K562 (cell line): ENCODE data around the gene ZNF318. TPM values are rescaled to one million over a fixed set of nuclear protein-coding genes. Genes with fewer than 3 reads are reported as not detected.
A peak's percentile ranks its signal among the peaks of the same experiment; 100 is the strongest.

Experiments
- ADNP ChIP-seq: fragments of 200-800 bp; sonication (Bioruptor generic); IDR thresholded peaks from 2 replicates; pipeline ENCODE4 v1.6.1; 2016; ENCODE audit warnings: missing genetic modification characterization, missing compliant biosample characterization
- ATF3 ChIP-seq, 2 experiments: fragments of 450-650 bp in 1 of 2; sonication (generic) in 1 of 2; formaldehyde crosslinking in 1 of 2; IDR thresholded peaks in 1 of 2; conservative IDR thresholded peaks in 1 of 2; 2 replicates each; pipeline versions ENCODE4 v1.6.1 to v1.8.1; 2016 to 2023; ENCODE audit warnings: mild to moderate bottlenecking in 2 of 2, moderate library complexity in 2 of 2, inconsistent platforms in 1 of 2, missing genetic modification reagents in 1 of 2
- ATF7 ChIP-seq: fragments of 450-650 bp; IDR thresholded peaks from 2 replicates; pipeline ENCODE4 v1.7.1; 2014; ENCODE audit warnings: mild to moderate bottlenecking, moderate library complexity
- CHD1 ChIP-seq: fragments of 200-600 bp; sonication (generic); IDR thresholded peaks from one replicate; pipeline ENCODE4 v1.6.1; 2012; ENCODE audit warnings: mild to moderate bottlenecking, moderate library complexity, low read length, inconsistent platforms
- FOXA1 ChIP-seq: fragments of 450-650 bp; IDR thresholded peaks from 2 replicates; pipeline ENCODE4 v1.6.1; 2016; ENCODE audit warnings: mild to moderate bottlenecking, borderline replicate concordance
- FOXJ2 ChIP-seq: fragments of 200-800 bp; sonication (Bioruptor generic); IDR thresholded peaks from 2 replicates; pipeline ENCODE4 v1.6.1; 2016; ENCODE audit warnings: missing genetic modification characterization, missing compliant biosample characterization
- FOXM1 ChIP-seq, 2 experiments: fragments of 450-650 bp in 1 of 2; sonication (generic) in 1 of 2; formaldehyde crosslinking in 1 of 2; IDR thresholded peaks; 2 replicates each; pipeline versions ENCODE4 v1.6.1 to v1.9.0; 2017 to 2022; ENCODE audit warnings: low read depth in 2 of 2, mild to moderate bottlenecking in 2 of 2, missing genetic modification reagents in 1 of 2, moderate library complexity in 1 of 2
- HDAC6 ChIP-seq: IDR thresholded peaks from 2 replicates; pipeline ENCODE4 v1.6.1; 2012; ENCODE audit warnings: low read depth, mild to moderate bottlenecking, control low read depth, inconsistent platforms, low read length, moderate library complexity
- HMGN3 ChIP-seq: IDR thresholded peaks from 2 replicates; pipeline ENCODE4 v1.6.1; 2011; ENCODE audit warnings: borderline replicate concordance, low read depth, mild to moderate bottlenecking, mixed read lengths, low read length; ENCODE audit not compliant: insufficient read length; ENCODE audit errors: extremely low read depth
- KLF10 ChIP-seq: fragments of 250-450 bp; sonication (Bioruptor Pico); IDR thresholded peaks from 2 replicates; pipeline ENCODE4 v1.6.1; 2021; ENCODE audit warnings: matching md5 sums
- MAZ ChIP-seq, 2 experiments: fragments of 450-650 bp in 1 of 2; sonication (generic) in 1 of 2; formaldehyde crosslinking; IDR thresholded peaks in 1 of 2; conservative IDR thresholded peaks in 1 of 2; 2 replicates each; pipeline versions ENCODE4 v1.4.0 to v1.5.0; 2020; ENCODE audit warnings: mild to moderate bottlenecking in 1 of 2, missing genetic modification reagents in 1 of 2
- NRF1 ChIP-seq, 2 experiments: fragments of 450-650 bp; IDR thresholded peaks in 1 of 2; conservative IDR thresholded peaks in 1 of 2; 2 replicates each; pipeline ENCODE4 v1.6.1; 2014; ENCODE audit warnings: mild to moderate bottlenecking in 2 of 2
- RBM22 ChIP-seq: fragments of 200-400 bp; formaldehyde crosslinking; IDR thresholded peaks from 2 replicates; pipeline ENCODE4 v1.6.1; 2018; ENCODE audit warnings: low read length, low read depth; ENCODE audit not compliant: poor library complexity, severe bottlenecking
- TGIF2 ChIP-seq: sonication (generic); formaldehyde crosslinking; IDR thresholded peaks from 2 replicates; pipeline ENCODE4 v1.8.1; 2022; ENCODE audit warnings: mild to moderate bottlenecking, missing genetic modification reagents, moderate library complexity
- ZNF12 ChIP-seq: sonication (generic); formaldehyde crosslinking; IDR thresholded peaks from 2 replicates; pipeline ENCODE4 v1.4.0; 2020; ENCODE audit warnings: mild to moderate bottlenecking, missing genetic modification reagents
- ZNF347 ChIP-seq: fragments of 450-650 bp; formaldehyde crosslinking; IDR thresholded peaks from 2 replicates; pipeline ENCODE4 v1.4.0; 2020; ENCODE audit warnings: low read depth, mild to moderate bottlenecking, moderate library complexity
- polyA plus RNA-seq, 8 experiments: library from polyadenylated mRNA; depleted of rRNA in 4 of 8; stranded (reverse) in 5 of 8; unstranded in 3 of 8; fragments of >200 nt; fragmentation: Nextera tagmentation in 2 of 8; fragmentation: Illumina TruSeq in 1 of 8; extraction: Ambion mirVana in 2 of 8; extraction: Trizol in 1 of 8; gene quantifications; 2 replicates each; pipeline versions ENCODE4 v1.2.1 to v1.2.3, GENCODE V29; 2011 to 2014; ENCODE audit warnings: inconsistent platforms in 1 of 8, missing spikeins in 1 of 8
- total RNA-seq, 7 experiments: library from RNA; depleted of rRNA in 6 of 7; stranded (reverse); fragments of >200 nt in 6 of 7; fragmentation: Illumina TruSeq in 2 of 7; extraction: Trizol in 2 of 7; gene quantifications; 2 replicates each; pipeline versions ENCODE4 v1.2.1 to v1.2.3, GENCODE V29; 2011 to 2021; ENCODE audit warnings: low replicate concordance in 1 of 7
- TF ChIP-seq, protein P1 (sequence below): fragments of 200-800 bp; sonication (Bioruptor generic); IDR thresholded peaks from 2 replicates; pipeline ENCODE4 v1.6.1; 2017; ENCODE audit warnings: missing genetic modification characterization, missing compliant biosample characterization

ZNF318 gene
- total and polyA plus RNA-seq, 9 of the 15 experiments (the other 6 are each of a cell fraction or from before 2014, with no cell fraction given), result 3.2 to 19.0 (median 9.2) TPM

DNA sequence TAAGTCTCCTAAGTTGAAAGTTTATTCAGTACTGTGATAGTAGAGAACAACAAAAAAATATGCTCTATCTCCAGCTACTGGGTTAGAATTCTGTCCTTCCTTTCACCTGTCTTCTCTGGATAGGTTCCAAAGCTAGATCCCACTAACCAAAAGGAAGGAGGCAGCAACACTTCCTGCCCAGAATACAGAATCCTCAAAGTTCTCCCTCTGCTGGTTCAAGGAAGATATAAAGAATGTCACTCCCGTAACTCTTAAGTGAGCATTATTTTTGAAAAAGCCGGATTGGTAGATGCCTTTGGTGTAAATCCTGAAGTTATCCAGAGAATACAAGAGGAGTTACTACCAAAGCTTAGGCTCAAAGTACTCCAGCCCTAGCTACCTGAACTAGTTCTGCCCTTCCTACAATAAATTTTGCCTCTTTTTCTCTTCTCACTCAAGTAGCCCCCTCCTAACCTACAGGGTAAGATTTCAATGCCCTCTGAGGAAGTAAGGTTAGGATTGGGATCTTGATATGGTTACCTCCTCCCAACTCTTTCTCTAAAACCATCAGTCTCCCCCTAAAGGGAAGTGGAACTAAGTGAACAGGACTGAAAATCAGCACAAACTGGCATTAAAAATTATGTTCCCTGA is 34.9 kb downstream of the ZNF318 start (continued):
- TF ChIP-seq, protein P1, sequence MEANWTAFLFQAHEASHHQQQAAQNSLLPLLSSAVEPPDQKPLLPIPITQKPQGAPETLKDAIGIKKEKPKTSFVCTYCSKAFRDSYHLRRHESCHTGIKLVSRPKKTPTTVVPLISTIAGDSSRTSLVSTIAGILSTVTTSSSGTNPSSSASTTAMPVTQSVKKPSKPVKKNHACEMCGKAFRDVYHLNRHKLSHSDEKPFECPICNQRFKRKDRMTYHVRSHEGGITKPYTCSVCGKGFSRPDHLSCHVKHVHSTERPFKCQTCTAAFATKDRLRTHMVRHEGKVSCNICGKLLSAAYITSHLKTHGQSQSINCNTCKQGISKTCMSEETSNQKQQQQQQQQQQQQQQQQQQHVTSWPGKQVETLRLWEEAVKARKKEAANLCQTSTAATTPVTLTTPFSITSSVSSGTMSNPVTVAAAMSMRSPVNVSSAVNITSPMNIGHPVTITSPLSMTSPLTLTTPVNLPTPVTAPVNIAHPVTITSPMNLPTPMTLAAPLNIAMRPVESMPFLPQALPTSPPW (CRISPR knock-in tag), result no peak
- no peak for TF ChIP-seq ZNF12
- no peak for TF ChIP-seq FOXA1
- TF ChIP-seq ATF3 (IDR thresholded peaks at IDR 0.05), result no peak
- no peak for TF ChIP-seq ATF3 (CRISPR knock-in tag; conservative IDR thresholded peaks at IDR 0.05)
- no peak for TF ChIP-seq CHD1
- 0 out of 2 replicates have a peak, but pooled peaks have one; percentile 12 for TF ChIP-seq ATF7
- no peak for TF ChIP-seq FOXM1 (IDR thresholded peaks at IDR 0.05; ENCODE audit: low read depth)
- no peak for TF ChIP-seq FOXM1 (CRISPR knock-in tag; IDR thresholded peaks at IDR 0.05; ENCODE audit: low read depth)
- no peak for TF ChIP-seq NRF1 (conservative IDR thresholded peaks at IDR 0.05 in 1 of 2, IDR thresholded peaks at IDR 0.05 in 1 of 2)
- no peak for TF ChIP-seq FOXJ2 (tag)
- no peak for TF ChIP-seq HMGN3
- TF ChIP-seq KLF10 (CRISPR knock-in tag), result no peak
- TF ChIP-seq HDAC6, result no peak
- no peak for TF ChIP-seq RBM22
- TF ChIP-seq MAZ (CRISPR knock-in tag; conservative IDR thresholded peaks at IDR 0.05 in 1 of 2, IDR thresholded peaks at IDR 0.05 in 1 of 2), result 0 out of 4 replicates have a peak, but pooled peaks of 1 of the 2 experiments have one; percentile 16
- TF ChIP-seq ZNF347 (CRISPR knock-in tag), result no peak
- TF ChIP-seq TGIF2, result no peak
- TF ChIP-seq ADNP (tag), result no peak
